Mesodermal cell (in vitro differentiated cells): Measurements from ENCODE around the gene SSR1.

Experiments
- H3K27ac ChIP-seq: 2 replicates; pipeline ENCODE4 v1.7.0; 2013; ENCODE audit warnings: mild to moderate bottlenecking, low read depth, low read length, moderate library complexity; ENCODE audit not compliant: severe bottlenecking
- H3K36me3 ChIP-seq: 2 replicates; pipeline ENCODE4 v1.7.1; 2013; ENCODE audit warnings: mild to moderate bottlenecking, low read length, moderate library complexity; ENCODE audit not compliant: control insufficient read depth, insufficient read depth
- H3K4me1 ChIP-seq: one replicate; pipeline ENCODE4 v1.7.1; 2013; ENCODE audit warnings: mild to moderate bottlenecking, low read length; ENCODE audit not compliant: insufficient read depth, control insufficient read depth, poor library complexity, severe bottlenecking
- H3K4me3 ChIP-seq: 2 replicates; pipeline ENCODE4 v1.7.0; 2013; ENCODE audit warnings: low read length, control low read depth, mild to moderate bottlenecking; ENCODE audit not compliant: insufficient read depth, poor library complexity, severe bottlenecking; ENCODE audit errors: extremely low read depth
- H3K9me3 ChIP-seq: 2 replicates; pipeline ENCODE4 v1.7.1; 2013; ENCODE audit warnings: mild to moderate bottlenecking, low read length, moderate library complexity; ENCODE audit not compliant: control insufficient read depth
- WGBS, 2 experiments: methylation state at CpG; one replicate each; pipeline ENCODE4 v1.1.5; 2013; ENCODE audit warnings: missing lambda C conversion rate in 2 of 2; ENCODE audit not compliant: insufficient coverage in 2 of 2; 5-methylcytosine and 5-hydroxymethylcytosine counted together

Gene SSR1

DNA sequence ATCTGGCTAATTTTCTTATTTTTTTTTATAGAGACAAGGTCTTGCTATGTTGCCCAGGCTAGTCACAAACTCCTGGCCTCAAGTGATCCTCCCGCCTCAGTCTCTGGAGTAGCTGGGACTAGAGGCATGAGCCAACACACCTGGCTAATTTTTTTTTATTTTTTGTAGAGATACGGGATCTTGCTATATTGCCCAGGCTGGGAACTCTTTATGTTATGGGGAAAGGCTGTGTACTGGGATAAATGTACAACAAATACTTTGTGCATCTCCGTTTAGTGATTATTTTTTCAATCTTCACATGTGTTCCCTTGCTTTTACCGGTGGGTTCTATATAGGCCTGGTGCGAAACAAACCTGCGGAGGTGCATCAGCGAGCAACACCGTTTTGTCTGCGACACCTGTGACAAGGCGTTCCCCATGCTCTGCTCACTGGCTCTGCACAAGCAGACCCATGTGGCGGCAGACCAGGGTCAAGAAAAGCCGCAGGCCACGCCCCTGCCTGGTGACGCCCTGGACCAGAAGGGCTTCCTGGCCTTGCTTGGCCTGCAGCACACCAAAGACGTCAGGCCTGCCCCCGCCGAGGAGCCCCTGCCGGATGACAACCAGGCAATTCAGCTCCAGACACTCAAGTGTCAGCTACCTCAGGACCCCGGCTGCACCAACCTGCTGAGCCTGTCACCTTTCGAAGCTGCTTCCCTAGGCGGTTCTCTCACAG is 84.2 kb downstream of the SSR1 start:
- WGBS, 2 experiments, result 95% methylated on average over 19 to 21 of the region's 21 CpGs
- no peaks in the 10 kb centered on the region for H3K4me1 ChIP-seq
- no peak overlapping the region for H3K27ac ChIP-seq
- peaks cover 82% of the 10 kb centered on the region for H3K36me3 ChIP-seq
- H3K4me3 ChIP-seq, result no peak overlapping the region
- H3K9me3 ChIP-seq, result no peaks in the 10 kb centered on the region

DNA sequence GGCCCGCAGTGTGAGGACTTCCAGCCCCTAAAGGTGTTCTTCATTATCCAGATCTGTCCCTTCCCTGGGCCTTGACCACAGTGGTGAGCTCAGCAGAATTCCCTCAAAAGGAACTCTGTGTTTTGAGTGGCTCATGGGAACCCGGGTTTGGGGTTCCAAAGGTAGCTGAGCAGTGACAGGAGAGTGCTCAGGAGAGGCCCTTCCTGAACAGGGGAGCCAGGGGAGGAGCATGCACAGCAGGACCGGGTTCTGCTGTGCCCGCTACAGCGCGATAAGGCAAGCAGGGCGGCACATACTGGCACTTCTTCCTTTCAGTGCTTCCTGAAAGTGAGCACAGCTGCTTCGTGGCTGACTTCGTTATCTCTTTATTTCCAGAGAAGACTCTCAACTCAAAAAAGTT is 88.3 kb downstream of the SSR1 start:
- Histone ChIP-seq H3K4me3 (no peak overlapping the region), H3K27ac (no peak overlapping the region), H3K4me1 (no peaks in the 10 kb centered on the region), H3K36me3 (peaks cover 88% of the 10 kb centered on the region), H3K9me3 (no peaks in the 10 kb centered on the region)
- 85 to 95% methylated on average over 4 to 9 of the region's 9 CpGs for WGBS, 2 experiments

- no peak overlapping the region for H3K27ac ChIP-seq
- peaks cover 9% of the 10 kb centered on the region for H3K4me1 ChIP-seq
- no peaks in the 10 kb centered on the region for H3K9me3 ChIP-seq
- 93 to 94% methylated on average over 2 to 4 of the region's 5 CpGs for WGBS, 2 experiments
- H3K36me3 ChIP-seq, result peaks cover 74% of the 10 kb centered on the region
- no peak overlapping the region for H3K4me3 ChIP-seq
Measured at GRCh38 chr6:7222197-7222596, 90.8 kb downstream of the SSR1 start.

DNA sequence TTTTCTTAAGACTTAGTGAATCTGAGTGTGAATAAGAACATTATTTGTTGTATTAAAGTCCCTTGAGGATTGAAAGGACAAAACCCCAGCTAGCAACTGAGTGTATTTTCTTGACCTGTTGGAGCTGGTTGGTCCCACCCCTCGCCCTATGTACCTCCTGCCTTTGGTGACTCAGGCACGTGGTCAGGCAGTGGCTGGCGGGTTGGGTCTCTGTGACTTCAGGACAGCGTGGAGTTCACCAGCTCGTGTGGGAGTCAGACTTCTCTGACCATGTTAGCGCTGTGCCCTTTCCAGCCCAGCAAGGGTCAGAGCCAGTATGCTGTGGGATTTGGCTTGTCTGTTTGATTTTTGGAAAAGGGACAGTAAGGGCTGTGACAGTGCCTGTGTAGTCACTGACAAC is 93.7 kb downstream of the SSR1 start:
- Histone ChIP-seq H3K27ac (no peak overlapping the region), H3K4me3 (no peak overlapping the region), H3K36me3 (peaks cover 61% of the 10 kb centered on the region), H3K4me1 (peaks cover 27% of the 10 kb centered on the region), H3K9me3 (no peaks in the 10 kb centered on the region)
- WGBS, 2 experiments, result 96 to 100% methylated on average over 5 to 6 of the region's 6 CpGs

- H3K27ac ChIP-seq, result no peak overlapping the region
- H3K4me3 ChIP-seq, result no peak overlapping the region
- H3K36me3 ChIP-seq, result peaks cover 68% of the 10 kb centered on the region
- no peaks in the 10 kb centered on the region for H3K9me3 ChIP-seq
- peaks cover 27% of the 10 kb centered on the region for H3K4me1 ChIP-seq
- WGBS, 2 experiments, result 86 to 100% methylated on average over 1 to 2 of the region's 2 CpGs
Measured at GRCh38 chr6:7218406-7218988, 94.5 kb downstream of the SSR1 start.
